ENCODE results near the gene ARHGAP42.
"Not testable (repeated sequence)": the region's sequence is repeated elsewhere in the genome, so short reads cannot be mapped to it uniquely, and the experiment has no call there.

ARHGAP42 gene, protein sequence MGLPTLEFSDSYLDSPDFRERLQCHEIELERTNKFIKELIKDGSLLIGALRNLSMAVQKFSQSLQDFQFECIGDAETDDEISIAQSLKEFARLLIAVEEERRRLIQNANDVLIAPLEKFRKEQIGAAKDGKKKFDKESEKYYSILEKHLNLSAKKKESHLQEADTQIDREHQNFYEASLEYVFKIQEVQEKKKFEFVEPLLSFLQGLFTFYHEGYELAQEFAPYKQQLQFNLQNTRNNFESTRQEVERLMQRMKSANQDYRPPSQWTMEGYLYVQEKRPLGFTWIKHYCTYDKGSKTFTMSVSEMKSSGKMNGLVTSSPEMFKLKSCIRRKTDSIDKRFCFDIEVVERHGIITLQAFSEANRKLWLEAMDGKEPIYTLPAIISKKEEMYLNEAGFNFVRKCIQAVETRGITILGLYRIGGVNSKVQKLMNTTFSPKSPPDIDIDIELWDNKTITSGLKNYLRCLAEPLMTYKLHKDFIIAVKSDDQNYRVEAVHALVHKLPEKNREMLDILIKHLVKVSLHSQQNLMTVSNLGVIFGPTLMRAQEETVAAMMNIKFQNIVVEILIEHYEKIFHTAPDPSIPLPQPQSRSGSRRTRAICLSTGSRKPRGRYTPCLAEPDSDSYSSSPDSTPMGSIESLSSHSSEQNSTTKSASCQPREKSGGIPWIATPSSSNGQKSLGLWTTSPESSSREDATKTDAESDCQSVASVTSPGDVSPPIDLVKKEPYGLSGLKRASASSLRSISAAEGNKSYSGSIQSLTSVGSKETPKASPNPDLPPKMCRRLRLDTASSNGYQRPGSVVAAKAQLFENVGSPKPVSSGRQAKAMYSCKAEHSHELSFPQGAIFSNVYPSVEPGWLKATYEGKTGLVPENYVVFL

DNA sequence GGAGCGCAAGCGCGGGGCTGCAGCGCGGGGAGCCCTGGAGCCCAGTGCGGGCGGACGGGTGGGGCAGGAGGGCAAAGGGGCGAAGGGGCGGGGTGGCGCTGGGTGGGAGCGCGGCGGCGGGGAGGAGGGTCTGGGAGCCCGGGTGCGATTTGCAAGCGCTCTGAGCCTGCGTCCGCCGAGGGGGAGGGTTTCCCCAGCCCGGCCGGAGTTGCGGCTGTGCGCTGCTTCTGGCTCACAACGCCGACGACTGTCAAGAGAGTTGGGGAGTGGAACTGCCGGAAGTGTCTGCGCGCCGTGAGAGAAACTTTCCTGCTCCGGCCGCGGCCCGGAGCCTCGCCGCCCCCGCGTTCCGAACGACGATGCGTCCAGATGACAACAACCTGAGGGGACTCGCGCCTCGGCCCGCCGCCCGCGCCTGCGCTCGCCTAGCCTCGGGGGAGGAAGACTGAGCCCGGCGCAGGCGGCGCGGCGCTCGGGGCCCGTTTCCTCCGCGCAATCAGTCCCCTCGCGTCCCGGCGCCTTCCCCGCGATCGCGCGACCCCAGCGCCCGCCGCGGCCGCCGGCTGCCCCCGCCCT is at the start of gene ARHGAP42:
ARHGAP42 (plus strand) TSS at position 235 of the 576 bp plus-strand sequence. CDS start 391 bp downstream, outside the sequence.
- DNase-seq (ENCODE audit: low read depth), result no peak

DNA sequence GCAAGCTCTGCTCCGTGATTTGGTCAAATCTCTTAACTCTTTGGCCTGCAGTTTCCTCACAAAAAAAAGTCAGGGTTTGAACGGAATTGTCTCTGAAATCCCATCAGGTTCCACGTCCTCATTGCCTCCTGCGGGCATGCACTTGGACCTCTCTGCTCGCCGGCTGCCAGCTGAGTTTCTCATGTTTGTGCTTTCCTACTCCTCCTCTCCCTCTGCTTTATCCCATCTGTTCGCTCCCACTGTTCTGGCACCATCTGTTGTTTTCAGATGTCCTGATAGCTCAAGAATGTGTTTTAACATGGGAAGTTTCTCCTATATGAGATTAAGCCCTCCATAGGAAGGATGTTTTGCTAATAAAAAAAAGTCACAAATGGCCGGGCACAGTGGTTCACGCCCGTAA is 49.4 kb upstream of the ARHGAP42 start:
- DNase-seq (ENCODE audit: low read depth), result no peak

DNA sequence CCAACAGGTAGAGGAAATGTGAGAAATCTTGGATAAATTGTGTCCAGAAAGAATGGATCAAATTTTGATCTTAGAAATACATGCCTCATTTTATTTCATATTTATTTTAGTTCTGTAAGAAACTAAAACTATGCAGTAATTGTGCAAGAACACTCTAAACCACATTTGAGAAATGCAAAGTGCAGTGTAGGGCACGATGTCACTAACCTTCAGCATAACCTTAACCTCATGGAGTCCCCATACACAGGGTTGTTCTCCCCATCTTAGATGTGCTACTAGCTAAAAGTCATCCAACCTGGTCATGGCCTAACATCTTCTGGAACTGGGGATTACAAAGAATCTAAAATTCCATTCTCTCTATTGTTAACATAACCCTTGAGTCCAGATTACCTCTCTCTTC is 48.4 kb upstream of the ARHGAP42 start:
- no peak for DNase-seq (ENCODE audit: low read depth)

DNA sequence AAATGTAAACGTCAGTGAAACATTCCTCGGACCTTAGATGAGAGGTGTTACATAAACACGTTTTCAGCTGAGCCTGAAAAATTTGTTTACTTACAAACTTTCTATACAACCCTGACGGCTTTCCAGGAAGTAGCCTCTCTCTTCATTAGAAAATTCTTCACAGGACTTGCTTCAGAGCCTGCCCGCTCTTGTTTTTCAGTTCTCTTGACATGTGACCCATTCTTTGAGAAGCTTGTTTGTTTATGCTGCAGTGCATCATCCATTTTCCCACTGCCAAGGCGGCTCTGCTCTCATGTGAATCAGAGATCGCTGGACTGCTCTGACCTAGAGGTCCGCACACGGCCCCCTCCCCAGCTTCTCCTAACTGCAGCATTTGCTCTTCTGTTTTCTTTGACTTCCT is 47.9 kb upstream of the ARHGAP42 start:
- DNase-seq (ENCODE audit: low read depth), result no peak

DNA sequence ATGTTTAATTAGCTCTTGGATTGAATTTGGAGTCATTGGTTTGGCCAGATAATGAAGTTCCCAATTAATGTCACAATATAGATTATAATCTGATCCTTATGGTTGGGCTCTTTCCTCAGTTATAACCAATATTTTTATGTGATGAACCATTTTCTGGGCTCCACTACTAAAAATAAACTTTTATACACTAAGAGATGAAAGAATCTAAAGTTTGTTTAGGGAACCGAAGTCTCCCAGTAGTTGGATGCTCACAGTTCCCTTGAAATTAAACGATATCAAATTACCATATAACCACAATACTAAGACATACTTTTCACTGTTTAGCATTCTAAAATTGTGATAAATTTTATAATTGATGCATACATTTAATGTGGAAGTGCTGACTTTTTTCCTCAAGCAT is 47.0 kb upstream of the ARHGAP42 start:
- DNase-seq (ENCODE audit: low read depth), result no peak

DNA sequence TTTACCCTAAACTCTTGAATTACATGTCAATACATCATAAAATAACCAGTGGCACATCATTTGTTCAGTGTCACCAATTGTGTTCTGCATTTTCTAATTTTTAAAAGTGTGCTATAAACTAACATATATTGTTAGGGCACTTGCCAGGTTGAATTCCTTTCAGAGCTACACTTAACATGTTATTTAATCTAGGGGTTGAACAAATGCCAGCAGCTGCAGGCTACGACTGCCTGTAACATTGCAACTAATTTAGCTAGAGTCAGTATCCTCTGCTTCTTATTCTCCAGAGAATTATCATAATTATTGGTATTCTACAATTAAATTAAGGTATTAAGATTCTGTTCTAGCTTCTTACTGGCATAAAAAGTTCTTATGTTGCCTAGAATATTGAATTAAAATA is 46.4 kb upstream of the ARHGAP42 start:
- DNase-seq (ENCODE audit: low read depth), result no peak

DNA sequence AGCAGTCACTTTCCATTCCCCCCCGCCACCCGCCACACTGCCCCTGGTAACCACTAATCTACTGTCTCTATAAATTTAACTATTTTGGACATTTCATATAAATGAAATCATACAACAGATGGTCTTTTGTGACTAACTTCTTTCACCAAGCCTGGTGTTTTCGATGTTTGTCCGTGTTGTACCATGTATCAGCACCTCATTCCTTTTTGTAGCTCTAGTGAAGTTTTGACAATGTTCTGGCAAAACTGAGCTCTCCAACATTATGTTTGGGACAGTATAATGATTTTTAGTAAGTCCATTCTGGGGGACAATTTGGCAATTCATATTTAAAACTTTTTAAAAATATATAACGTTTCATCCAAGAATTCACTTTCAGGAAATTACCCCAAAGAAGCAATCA is 45.6 kb upstream of the ARHGAP42 start:
- no peak for DNase-seq (ENCODE audit: low read depth)

GRCh38 chr11:100646545-100646944 is 40.5 kb upstream of the ARHGAP42 start:
- no peak for DNase-seq (ENCODE audit: low read depth)

DNA sequence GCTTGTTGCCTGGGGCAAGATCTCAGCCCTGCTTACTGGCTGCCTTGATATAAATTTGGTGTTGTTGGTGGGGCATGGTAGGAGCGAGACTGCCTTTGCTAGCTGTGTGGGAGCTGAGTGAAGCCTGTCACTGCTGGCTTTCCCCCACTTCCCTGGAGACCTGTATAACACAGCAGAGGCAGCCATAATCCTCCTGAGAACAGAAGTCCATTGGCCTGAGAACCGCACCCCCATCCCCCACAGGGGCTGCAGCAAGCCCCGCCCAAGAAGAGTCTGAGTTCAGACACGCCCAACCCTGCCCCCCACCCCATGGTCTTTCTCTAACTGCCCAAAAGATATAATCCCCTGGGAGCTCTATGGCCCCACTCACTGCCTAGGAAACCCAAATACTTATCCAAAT is 39.2 kb upstream of the ARHGAP42 start:
- DNase-seq (ENCODE audit: low read depth), result no peak

DNA sequence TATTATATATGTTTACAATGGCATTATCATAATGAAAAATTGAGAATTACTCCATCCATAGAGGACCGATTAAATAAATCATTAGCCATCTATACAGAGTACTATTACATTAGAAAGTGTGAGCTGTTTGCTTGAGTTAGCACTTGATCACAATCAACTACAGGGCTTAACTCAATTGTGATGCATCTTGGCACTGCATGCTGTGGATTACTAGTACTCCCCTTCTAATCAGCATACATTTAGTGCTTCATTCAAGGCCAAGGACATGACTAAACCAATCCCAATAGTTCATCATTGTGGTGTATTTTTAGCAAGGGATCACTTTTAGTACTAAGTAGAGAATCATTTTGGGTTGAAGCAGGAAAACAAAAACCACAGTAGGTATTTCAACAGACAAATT is 23.5 kb upstream of the ARHGAP42 start:
- no peak for DNase-seq (ENCODE audit: low read depth)

DNA sequence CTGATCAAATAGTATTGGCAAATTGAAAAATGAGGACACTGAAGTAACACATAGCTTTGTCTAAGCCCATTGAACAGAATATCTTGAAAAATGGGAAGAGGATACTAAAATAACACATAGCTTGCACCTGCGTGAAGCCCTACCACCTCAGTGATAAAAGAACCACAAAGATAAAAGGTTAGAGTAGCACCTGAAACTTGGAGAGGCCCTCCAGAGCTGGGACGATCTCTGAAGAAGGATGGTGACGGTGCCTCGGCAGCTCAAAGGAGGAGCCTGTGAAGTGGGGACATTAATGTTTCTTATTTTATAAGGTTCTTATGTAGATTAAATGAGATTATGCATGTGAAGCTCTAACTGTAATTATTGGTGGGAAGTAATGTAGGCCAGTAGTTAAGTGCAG is 23.1 kb upstream of the ARHGAP42 start:
- no peak for DNase-seq (ENCODE audit: low read depth)

- DNase-seq (ENCODE audit: low read depth), result not testable (repeated sequence)
Observed at GRCh38 chr11:100666816-100667215, 20.3 kb upstream of the ARHGAP42 start.

DNA sequence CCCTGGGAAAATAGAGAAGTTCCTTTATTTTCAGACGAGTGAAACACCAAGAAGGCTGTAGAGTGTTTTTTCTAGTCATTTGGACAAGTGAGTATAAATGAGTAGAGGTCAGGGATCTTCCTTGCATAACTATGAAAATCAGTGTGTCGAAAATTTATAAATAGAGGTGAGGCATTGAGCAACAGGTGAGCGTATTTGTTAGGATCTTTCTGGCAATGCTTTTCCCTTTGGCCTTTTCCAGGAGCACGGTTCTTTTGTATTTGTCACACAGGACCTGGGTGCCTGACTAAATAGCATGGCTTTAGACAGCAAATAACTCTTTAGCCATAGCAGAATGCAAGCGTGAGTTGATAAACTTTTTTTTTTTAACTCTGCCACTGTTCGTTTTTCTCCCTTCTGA is 19.6 kb upstream of the ARHGAP42 start:
- DNase-seq (ENCODE audit: low read depth), result no peak

DNA sequence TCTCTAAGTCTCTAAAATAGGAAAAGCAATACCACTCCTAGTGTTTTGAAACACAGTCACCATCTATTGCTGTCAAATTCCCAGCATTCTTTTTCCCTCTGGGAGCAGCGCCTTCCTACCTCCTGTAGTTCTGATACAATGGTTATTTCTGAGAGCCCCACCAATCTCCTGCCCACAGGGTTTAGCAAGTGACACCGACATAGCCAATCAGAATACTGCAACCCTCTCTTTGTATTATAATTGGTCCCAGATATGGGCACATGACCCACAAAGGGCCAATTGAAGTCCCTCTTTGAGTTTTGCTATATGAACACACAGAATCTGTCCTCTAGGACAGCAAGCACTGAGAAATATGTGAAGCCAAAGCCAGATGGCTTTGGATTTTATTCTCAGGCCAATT is 16.9 kb upstream of the ARHGAP42 start:
- no peak for DNase-seq (ENCODE audit: low read depth)

GRCh38 chr11:100671471-100671870 is 15.6 kb upstream of the ARHGAP42 start:
- no peak for DNase-seq (ENCODE audit: low read depth)

DNA sequence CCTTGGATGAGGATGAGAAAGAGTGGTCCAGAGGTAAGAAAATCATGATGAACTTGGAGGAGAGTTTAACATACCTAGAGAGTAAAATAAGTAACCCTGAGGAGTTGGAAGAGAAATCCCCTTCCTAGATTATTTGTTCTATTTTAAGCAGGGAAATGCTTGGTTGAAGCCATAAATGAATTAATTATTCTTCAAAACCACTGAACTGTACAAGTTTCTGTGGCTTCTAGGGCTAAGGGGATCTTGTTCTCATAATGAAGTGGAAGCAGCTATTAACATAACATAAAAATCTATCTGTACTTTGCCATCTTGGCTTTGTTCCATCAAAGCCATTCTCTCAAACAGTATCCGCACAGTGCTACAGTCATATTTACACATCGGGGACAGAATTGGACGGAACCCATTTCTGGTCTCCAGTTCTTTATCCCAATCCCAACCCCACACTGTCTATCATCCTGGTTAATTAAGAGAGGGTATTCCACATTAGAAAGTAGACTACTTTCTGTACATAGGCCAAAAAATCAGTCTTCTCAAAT is 14.5 kb upstream of the ARHGAP42 start:
- DNase-seq (ENCODE audit: low read depth), result no peak

DNA sequence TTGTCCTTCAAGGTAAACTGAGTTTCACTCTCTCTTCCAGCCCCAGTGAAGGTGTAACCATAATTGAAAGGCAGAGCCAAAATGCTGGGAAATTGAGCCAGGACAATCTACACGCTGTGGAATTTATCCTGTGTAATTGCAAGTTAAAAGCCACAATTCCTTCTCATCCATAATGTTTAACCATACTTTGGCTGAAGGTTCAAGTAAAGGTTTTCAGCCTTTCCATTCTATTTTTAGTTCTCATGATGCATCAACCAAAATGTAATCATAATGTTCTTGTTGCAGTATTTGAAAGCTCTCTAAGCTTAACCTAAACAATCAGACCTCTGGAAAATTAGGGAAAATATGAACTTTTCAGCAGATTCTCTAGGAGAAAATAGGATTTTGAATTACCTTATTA is 14.0 kb upstream of the ARHGAP42 start:
- no peak for DNase-seq (ENCODE audit: low read depth)

- no peak for DNase-seq (ENCODE audit: low read depth)
Observed at GRCh38 chr11:100674212-100674611, 12.9 kb upstream of the ARHGAP42 start.

- DNase-seq (ENCODE audit: low read depth), result no peak
Observed at GRCh38 chr11:100675115-100675650, 11.9 kb upstream of the ARHGAP42 start.

GRCh38 chr11:100676901-100677300 is 10.2 kb upstream of the ARHGAP42 start:
- no peak for DNase-seq (ENCODE audit: low read depth)

DNA sequence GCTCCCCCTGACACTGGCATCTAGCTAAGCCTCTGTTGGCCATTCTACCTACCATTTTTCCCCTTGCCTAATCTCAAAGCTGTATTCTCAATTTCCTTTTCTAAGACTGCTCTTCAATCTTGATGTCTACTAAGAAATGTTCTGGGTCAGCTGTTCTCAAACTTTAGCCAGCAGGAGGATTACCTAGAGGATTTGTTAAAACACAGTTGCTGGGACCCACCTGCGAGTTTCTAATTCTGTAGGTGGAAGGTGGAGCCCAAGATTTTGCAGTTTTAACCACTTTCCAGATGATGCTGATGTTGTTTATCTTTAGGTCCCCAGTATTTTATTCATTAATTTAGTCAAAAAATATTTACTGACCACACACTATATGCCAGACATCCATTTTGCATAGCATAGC is 9.3 kb upstream of the ARHGAP42 start:
- DNase-seq (ENCODE audit: low read depth), result no peak

GRCh38 chr11:100680070-100680469 is 7.0 kb upstream of the ARHGAP42 start:
- no peak for DNase-seq (ENCODE audit: low read depth)
